ENCODE data around the gene LDOC1. TPM values are rescaled to one million over a fixed set of nuclear protein-coding genes. Genes with fewer than 3 reads are reported as not detected.

The LDOC1 gene
- 5.0 and 6.0 TPM in 2 replicates for total RNA-seq

DNA sequence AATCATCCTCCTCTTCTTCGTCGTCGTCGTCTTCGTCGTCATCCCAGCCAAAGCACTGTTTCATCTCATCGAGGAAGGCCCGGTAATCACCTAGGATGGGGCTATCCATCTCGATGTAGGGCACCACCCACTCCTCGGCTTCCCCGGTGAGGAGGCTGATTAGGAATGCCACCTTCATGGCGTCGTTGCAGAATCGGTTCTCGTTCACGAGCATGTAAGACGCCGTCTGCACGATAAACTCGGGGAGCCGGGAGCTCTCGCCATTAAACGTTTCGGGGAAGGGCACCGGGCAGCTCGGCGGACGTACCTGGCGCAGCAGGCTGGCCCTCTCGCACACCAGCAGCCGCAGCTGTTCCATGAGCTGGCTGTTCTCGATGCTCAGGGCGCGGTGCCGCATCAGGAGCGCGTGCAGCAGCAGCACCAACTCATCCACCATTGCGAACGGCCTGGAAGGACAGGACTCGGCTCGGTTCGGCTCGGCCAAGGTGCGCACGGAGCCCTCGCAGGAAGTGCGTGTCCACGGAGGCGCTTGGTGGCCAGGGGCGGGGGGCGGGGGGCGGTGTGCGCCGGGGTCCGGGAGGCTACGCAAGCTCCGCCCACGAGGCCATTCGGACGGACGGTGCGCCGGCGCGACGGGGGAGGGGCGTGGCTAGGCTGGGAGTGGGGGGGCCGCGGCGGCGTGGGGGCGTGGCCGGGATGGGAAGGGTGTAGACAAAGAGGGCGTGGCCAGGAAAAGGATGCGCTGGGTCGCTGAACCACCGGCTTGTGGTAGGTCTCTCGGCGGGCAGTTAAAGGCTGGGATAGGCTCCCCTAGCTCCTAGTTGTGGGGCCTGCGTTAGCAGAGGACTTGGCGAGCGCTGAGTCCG is at the start of gene LDOC1:
Gene LDOC1 (minus strand): TSS at position 544 of the 866 bp plus-strand sequence. CDS start 108 bp downstream, at position 436.

Other genes with a start within 250 kb of the LDOC1 start
- not detected in 2 replicates for gene SPANXB1, start 174.5 kb downstream of the LDOC1 start, total RNA-seq
- gene SPANXC, start 65.4 kb upstream of the LDOC1 start, total RNA-seq, result not detected in 2 replicates

All from articular chondrocyte of knee joint (primary cell).